ENCODE results near the gene PNPO. TPM values are rescaled to one million over a fixed set of nuclear protein-coding genes. Genes with fewer than 3 reads are reported as not detected.

PNPO gene
- total and polyA plus RNA-seq, 4 donors = 27.8 to 102 (median 51.3) TPM

- DNase-seq (ENCODE audit: low spot score) = peak; percentile 92
- peak overlapping the region; percentile 92 to 94 for H3K27ac ChIP-seq (ENCODE audit: low read depth in 1 of 2, low read length in 2 of 2)
- H3K9me3 ChIP-seq (ENCODE audit: control insufficient read depth in 4 of 4, low read length in 3 of 4) = no peaks in the 10 kb centered on the region
- peak; percentile 25 for TF ChIP-seq MAX (IDR thresholded peaks at IDR 0.05)
- no peak for TF ChIP-seq HNF4G (IDR thresholded peaks at IDR 0.05)
- TF ChIP-seq ATF3 (IDR thresholded peaks at IDR 0.05) = peak; percentile 56
- TF ChIP-seq NR2F2 (IDR thresholded peaks at IDR 0.05) = peak; percentile 51
- no peak for TF ChIP-seq YY1 (IDR thresholded peaks at IDR 0.05)
- peak; percentile 68 for TF ChIP-seq SP1 (IDR thresholded peaks at IDR 0.05)
- peak; percentile 66 for TF ChIP-seq REST (IDR thresholded peaks at IDR 0.05)
- peak in 1 of 2 donors; percentile 4 for TF ChIP-seq GABPA (IDR thresholded peaks at IDR 0.05 in 1 of 2, conservative IDR thresholded peaks at IDR 0.05 in 1 of 2)
- peak; percentile 91 to 95 for TF ChIP-seq RAD21 (IDR thresholded peaks at IDR 0.05)
- TF ChIP-seq EGR1 (IDR thresholded peaks at IDR 0.05; ENCODE audit: low read depth in 2 of 2) = no peak
- no peak for TF ChIP-seq TAF1 (conservative IDR thresholded peaks at IDR 0.05)
- TF ChIP-seq ZBTB33 (IDR thresholded peaks at IDR 0.05) = peak; percentile 8
- no peak for TF ChIP-seq FOXA2 (IDR thresholded peaks at IDR 0.05)
- TF ChIP-seq HNF4A (conservative IDR thresholded peaks at IDR 0.05) = peak; percentile 62 to 68
- peak; percentile 86 to 91 for TF ChIP-seq RXRA (IDR thresholded peaks at IDR 0.05)
- TF ChIP-seq JUND (IDR thresholded peaks at IDR 0.05) = peak in 1 of 2 donors; percentile 29
- TF ChIP-seq FOXA1 (IDR thresholded peaks at IDR 0.05) = no peak
- peak; percentile 89 for TF ChIP-seq CTCF (IDR thresholded peaks at IDR 0.05; ENCODE audit: low read depth, low read length, missing input control)
- peak overlapping the region; percentile 22 to 68 for H3K9ac ChIP-seq (ENCODE audit: low read depth in 1 of 2, low read length in 2 of 2)
- peaks cover 21 to 72% (median 64%) of the 10 kb centered on the region in 4 donors for H3K4me1 ChIP-seq (ENCODE audit: control insufficient read depth in 4 of 4, insufficient read depth in 4 of 4, low read length in 3 of 4)
- peak overlapping the region; percentile 14 to 23 (median 15) for H3K4me3 ChIP-seq (ENCODE audit: low read depth in 1 of 3, low read length in 3 of 3)
- H3K36me3 ChIP-seq (ENCODE audit: control insufficient read depth in 4 of 4, insufficient read depth in 3 of 4, low read depth in 1 of 4, low read length in 3 of 4) = peaks cover 0 to 5% (median 3%) of the 10 kb centered on the region in 4 donors
- WGBS = 2% methylated on average over 22 of the region's 22 CpGs
- no peaks in the 10 kb centered on the region for H3K27me3 ChIP-seq (ENCODE audit: control insufficient read depth in 4 of 4, insufficient read depth in 4 of 4, low read length in 3 of 4)
Measured at GRCh38 chr17:47949197-47949759, 7.9 kb downstream of the PNPO start.
